Lung (tissue), 12 donors: ENCODE results near the gene RAB29. TPM values are rescaled to one million over a fixed set of nuclear protein-coding genes. Genes with fewer than 3 reads are reported as not detected.

Source experiments
- ATAC-seq: fragments of 200-7000 bp; cut with Tn5 transposase; one replicate; pipeline ENCODE4 v1.9.1; 2020; ENCODE audit warnings: moderate number of reproducible peaks; ENCODE audit not compliant: insufficient read depth, low FRiP score
- DNase-seq, 3 donors: peaks; one replicate each; pipeline ENCODE4 v3.0.0-alpha.2; 2013 to 2017
- H3K27ac ChIP-seq, 2 donors: one replicate each; pipeline ENCODE4 v1.5.1; 2013; ENCODE audit warnings: mild to moderate bottlenecking in 2 of 2, moderate library complexity in 2 of 2, control low read depth in 1 of 2, inconsistent platforms in 1 of 2, low read depth in 1 of 2, low read length in 1 of 2
- H3K27me3 ChIP-seq, 3 donors: one replicate each; pipeline ENCODE4 v1.5.1; 2013; ENCODE audit warnings: low read length in 2 of 3; ENCODE audit not compliant: control insufficient read depth in 3 of 3, insufficient read depth in 3 of 3
- H3K36me3 ChIP-seq, 4 donors: one replicate each; pipeline ENCODE4 v1.5.1; 2013; ENCODE audit warnings: low read length in 4 of 4, mild to moderate bottlenecking in 1 of 4, moderate library complexity in 1 of 4; ENCODE audit not compliant: control insufficient read depth in 4 of 4, insufficient read depth in 4 of 4
- H3K4me1 ChIP-seq, 5 donors: one replicate each; pipeline ENCODE4 v1.5.1; 2013; ENCODE audit warnings: low read length in 5 of 5, mild to moderate bottlenecking in 2 of 5, moderate library complexity in 1 of 5; ENCODE audit not compliant: control insufficient read depth in 5 of 5, insufficient read depth in 5 of 5
- H3K4me3 ChIP-seq: one replicate; pipeline ENCODE4 v1.5.1; 2013; ENCODE audit warnings: mild to moderate bottlenecking, control low read depth, moderate library complexity
- H3K9ac ChIP-seq, 2 donors: one replicate each; pipeline ENCODE4 v1.5.1; 2013; ENCODE audit warnings: low read length in 2 of 2, control low read depth in 1 of 2; ENCODE audit not compliant: insufficient read depth in 1 of 2
- H3K9me3 ChIP-seq, 4 donors: one replicate each; pipeline ENCODE4 v1.5.1; 2013; ENCODE audit warnings: low read length in 3 of 4, mild to moderate bottlenecking in 1 of 4, moderate library complexity in 1 of 4; ENCODE audit not compliant: control insufficient read depth in 4 of 4, insufficient read depth in 3 of 4
- CTCF ChIP-seq: IDR thresholded peaks from 2 replicates; pipeline ENCODE4 v1.5.1; 2012; ENCODE audit warnings: mild to moderate bottlenecking; ENCODE audit errors: control extremely low read depth, extremely low read depth
- WGBS, 2 donors: extraction: QIAGEN DNeasy Blood & Tissue Kit; methylation state at CpG; one replicate each; pipeline ENCODE4 v1.1.7; 2013; 5-methylcytosine and 5-hydroxymethylcytosine counted together
- polyA plus RNA-seq, 2 donors: library from polyadenylated mRNA; stranded (reverse); fragments of 200-250 nt; gene quantifications; one replicate each; pipeline ENCODE4 v1.2.1, GENCODE V29; 2013
- total RNA-seq, 2 donors: library from RNA; depleted of rRNA in 1 of 2; stranded (reverse); fragments of >200 nt in 1 of 2; gene quantifications; one replicate each; pipeline ENCODE4 v1.2.1, GENCODE V29; 2014 to 2021
- donor health status: control.
- donor health status: control.
- donor health status: Bipolar disorder and iron deficiency.
- donor health status: healthy.
- donor health status: DM: yes; HTN: yes; CAD: no.

Gene RAB29
- total and polyA plus RNA-seq, 4 donors = 8.7 to 20.0 (median 15.5) TPM

DNA sequence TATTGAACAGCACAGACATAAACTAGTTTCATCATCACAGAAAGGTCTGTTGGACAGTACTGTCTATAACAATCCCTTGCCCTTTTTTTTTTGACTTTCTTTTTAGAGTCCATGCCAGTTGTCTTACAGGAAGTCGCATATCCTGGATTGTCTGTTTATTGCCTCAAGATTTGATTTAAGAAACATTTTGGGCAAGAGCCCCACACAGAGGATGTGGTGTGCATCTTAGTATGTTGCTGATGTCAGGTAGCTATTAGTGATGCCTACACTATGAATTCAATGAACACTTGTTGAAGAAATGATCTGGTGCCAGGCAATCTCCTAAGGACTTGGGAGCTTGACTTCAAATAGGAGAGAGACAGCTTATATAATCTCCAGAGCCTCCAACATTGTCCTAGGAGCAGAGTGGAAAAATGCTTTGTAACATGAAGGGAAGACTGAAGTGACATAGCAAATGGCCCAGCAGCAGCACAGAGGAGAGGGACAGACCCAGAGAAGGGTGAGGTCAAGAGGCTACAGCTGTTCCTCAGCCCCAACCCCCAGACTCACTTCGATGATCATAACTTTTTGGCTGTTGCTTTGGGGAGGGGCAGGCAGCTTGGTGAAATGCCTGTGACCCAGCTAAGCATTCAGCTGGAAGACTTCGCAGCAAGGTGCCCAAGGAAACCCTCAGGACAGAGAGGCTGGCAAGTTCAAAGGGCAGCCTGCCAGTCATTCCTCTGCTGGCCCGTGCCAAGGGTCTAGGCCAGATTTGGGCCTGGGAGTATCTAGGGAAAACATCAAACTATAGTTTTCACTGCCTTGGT, 7.5 kb upstream of the RAB29 start:
- no peak overlapping the region for H3K4me3 ChIP-seq
- H3K36me3 ChIP-seq = no peaks in the 10 kb centered on the region
- no peak overlapping the region for H3K9ac ChIP-seq
- ATAC-seq (no peak), DNase-seq (no peak)
- no peaks in the 10 kb centered on the region for H3K9me3 ChIP-seq
- peaks cover 0 to 8% (median 0%) of the 10 kb centered on the region in 5 donors for H3K4me1 ChIP-seq
- H3K27me3 ChIP-seq = peaks cover 0 to 2% (median 0%) of the 10 kb centered on the region in 3 donors
- TF ChIP-seq CTCF = no peak
- H3K27ac ChIP-seq = peak overlapping the region in 1 of 2 donors; percentile 43
- WGBS, 2 donors = 68 to 73% methylated on average over 4 of the region's 4 CpGs

DNA sequence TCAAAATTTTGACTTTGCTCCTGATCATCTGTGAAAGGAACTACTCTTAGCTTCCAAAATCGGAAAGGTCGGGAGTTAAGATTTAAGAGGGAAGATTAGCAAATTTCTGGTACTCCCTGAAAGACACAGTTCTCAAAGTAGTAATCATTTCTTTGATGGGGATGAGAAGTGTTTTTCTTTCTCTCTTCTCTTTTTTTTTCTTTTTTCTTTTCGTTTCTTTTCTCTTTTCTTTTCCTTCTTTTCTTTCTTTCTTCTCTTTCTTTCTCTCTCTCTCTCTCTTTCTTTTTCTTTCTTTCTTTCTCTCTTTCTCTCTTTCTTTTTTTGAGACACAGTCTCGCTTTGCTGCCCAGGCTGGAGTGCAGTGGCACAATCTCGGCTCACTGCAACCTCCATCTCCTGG, 5.1 kb upstream of the RAB29 start:
- no peak overlapping the region for H3K9ac ChIP-seq
- DNase-seq (no peak), ATAC-seq (no peak)
- no peaks in the 10 kb centered on the region for H3K9me3 ChIP-seq
- H3K4me1 ChIP-seq = peaks cover 0 to 8% (median 0%) of the 10 kb centered on the region in 5 donors
- no peak for TF ChIP-seq CTCF
- no peak overlapping the region for H3K27ac ChIP-seq
- H3K4me3 ChIP-seq = no peak overlapping the region
- peaks cover 0 to 7% (median 0%) of the 10 kb centered on the region in 3 donors for H3K27me3 ChIP-seq
- no peaks in the 10 kb centered on the region for H3K36me3 ChIP-seq
- 90% methylated on average over 5 of the region's 5 CpGs for WGBS, 2 donors

GRCh38 chr1:205777994-205778393, 2.7 kb upstream of the RAB29 start:
- peaks cover 0 to 18% (median 14%) of the 10 kb centered on the region in 3 donors for H3K27me3 ChIP-seq
- no peak for DNase-seq
- no peak for TF ChIP-seq CTCF
- H3K36me3 ChIP-seq = no peaks in the 10 kb centered on the region
- no peak overlapping the region for H3K27ac ChIP-seq
- ATAC-seq = no peak
- no peak overlapping the region for H3K9ac ChIP-seq
- H3K9me3 ChIP-seq = peaks cover 0 to 1% (median 0%) of the 10 kb centered on the region in 4 donors
- H3K4me3 ChIP-seq = no peak overlapping the region
- 42 to 71% methylated on average over 2 of the region's 2 CpGs for WGBS, 2 donors
- H3K4me1 ChIP-seq = peaks cover 0 to 5% (median 4%) of the 10 kb centered on the region in 5 donors

DNA sequence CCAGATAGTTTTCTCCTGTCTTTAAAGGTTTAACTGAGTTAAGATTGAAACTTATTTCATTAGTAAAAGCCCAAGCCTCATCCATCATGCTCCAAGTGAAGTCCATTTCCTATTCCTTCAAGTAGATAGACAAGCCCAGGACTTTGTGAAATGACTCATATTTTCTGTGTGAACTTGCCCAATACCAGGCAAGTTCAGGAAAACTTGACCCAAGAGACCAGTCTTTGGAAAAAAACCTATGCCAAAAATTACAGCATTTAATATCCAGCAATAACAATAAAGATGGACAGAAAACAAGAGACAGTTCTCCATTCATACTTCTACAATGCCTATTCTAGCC, 405 bp upstream of the RAB29 start:
- DNase-seq (no peak), ATAC-seq (peak; percentile 36)
- no peak for TF ChIP-seq CTCF
- Histone ChIP-seq H3K9me3 (peaks cover 0 to 1% (median 0%) of the 10 kb centered on the region in 4 donors), H3K9ac (no peak overlapping the region), H3K27ac (no peak overlapping the region), H3K27me3 (peaks cover 0 to 23% (median 20%) of the 10 kb centered on the region in 3 donors), H3K4me1 (peaks cover 0 to 6% (median 4%) of the 10 kb centered on the region in 5 donors), H3K36me3 (peaks cover 0 to 2% (median 0%) of the 10 kb centered on the region in 4 donors), H3K4me3 (no peak overlapping the region)
